ENCODE results near the gene TCF4.

- no peak for TF ChIP-seq CTCF (conservative IDR thresholded peaks at IDR 0.05; ENCODE audit: low read length)
- TF ChIP-seq EZH2phosphoT487 (IDR thresholded peaks at IDR 0.05; ENCODE audit: borderline replicate concordance, low read depth, low read length), result no peak
Measured at GRCh38 chr18:55351980-55352714, 235.8 kb downstream of the TCF4 start.

All from OCI-LY7 (cell line).